Activated CD4-positive, alpha-beta T cell treated with anti-CD3 and anti-CD28 coated beads for 48 hours (primary cell): ENCODE measurements around the gene RBM8A.

Experiments used
- DNase-seq: peaks from one replicate; pipeline ENCODE4 v3.0.0-alpha.2; 2020

The RBM8A gene

DNA sequence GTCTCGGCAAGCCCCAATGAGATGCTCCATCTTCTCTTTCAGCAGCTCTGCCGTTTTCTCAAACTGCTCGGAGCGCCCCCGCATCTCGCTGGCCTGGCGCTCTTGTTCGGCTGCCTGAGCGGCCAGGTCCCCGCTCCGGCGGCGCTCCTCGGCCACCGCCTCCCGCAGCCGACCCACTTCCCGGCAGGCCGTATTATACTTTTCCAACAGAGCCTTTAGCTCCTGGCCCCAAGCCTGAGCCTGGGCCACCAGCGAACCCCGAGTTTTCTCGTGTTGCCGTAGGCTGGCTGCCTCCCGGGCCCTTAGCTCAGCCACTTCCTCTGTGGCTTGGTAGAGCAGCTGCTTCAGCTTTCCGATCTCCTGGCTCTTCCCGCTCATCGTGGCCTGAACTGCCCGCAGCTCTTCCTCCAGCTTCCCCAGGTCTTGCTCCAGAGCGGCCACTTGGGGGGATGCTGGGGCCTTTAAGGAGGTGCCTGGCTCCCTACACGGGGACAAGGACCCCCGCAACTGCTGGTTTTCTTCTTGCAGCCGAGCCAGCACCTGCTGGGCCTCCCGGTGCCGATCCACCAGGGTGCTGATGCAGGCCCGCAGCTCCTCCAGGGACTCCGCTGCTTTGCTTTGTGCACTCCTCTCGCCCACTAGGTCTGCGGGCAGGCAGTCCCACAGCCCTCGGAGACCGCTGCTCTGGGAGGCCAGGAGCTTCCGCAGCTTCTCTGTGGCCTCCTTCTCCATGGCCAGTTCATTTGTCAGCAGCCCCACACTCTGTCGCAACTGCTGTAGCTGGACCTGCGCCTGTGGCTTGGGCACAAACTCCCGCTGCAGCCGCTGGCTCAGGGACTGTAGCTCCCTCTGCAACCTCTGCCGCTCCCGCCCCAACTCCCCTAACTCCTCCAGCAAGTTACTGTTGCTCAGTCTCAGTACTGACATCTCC lies 55.0 kb downstream of the RBM8A start:
- peak; percentile 49 for DNase-seq
